Measurements from ENCODE around the gene TGFBR3.

DNA sequence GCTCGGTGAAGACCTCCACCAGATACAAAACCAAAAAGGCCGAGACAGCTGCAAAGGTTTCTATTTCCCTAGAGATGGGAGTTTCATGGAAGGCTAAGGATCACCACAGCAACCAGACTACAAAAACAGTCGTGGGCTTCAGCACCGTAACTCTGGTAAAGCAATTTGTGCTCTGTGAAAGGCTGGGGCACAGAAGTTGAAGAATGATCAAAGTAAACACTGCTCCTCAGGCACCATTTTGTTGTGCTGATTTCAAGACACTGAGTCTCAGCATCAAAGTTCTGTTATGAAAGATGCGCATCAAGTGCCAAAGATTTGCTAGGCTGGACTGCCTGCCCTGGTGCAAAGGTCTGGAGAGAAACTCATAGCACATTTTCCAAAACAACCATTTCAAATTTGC is 116.2 kb downstream of the TGFBR3 start:
- TF ChIP-seq POLR2AphosphoS5 (IDR thresholded peaks at IDR 0.05; ENCODE audit: low read depth, low read length) (no peak), TAF1 (IDR thresholded peaks at IDR 0.05; ENCODE audit: borderline replicate concordance, insufficient read depth, low read length) (no peak), SIN3A (IDR thresholded peaks at IDR 0.05; ENCODE audit: borderline replicate concordance, insufficient read depth, low read length) (no peak)
- TF ChIP-seq, protein P1, sequence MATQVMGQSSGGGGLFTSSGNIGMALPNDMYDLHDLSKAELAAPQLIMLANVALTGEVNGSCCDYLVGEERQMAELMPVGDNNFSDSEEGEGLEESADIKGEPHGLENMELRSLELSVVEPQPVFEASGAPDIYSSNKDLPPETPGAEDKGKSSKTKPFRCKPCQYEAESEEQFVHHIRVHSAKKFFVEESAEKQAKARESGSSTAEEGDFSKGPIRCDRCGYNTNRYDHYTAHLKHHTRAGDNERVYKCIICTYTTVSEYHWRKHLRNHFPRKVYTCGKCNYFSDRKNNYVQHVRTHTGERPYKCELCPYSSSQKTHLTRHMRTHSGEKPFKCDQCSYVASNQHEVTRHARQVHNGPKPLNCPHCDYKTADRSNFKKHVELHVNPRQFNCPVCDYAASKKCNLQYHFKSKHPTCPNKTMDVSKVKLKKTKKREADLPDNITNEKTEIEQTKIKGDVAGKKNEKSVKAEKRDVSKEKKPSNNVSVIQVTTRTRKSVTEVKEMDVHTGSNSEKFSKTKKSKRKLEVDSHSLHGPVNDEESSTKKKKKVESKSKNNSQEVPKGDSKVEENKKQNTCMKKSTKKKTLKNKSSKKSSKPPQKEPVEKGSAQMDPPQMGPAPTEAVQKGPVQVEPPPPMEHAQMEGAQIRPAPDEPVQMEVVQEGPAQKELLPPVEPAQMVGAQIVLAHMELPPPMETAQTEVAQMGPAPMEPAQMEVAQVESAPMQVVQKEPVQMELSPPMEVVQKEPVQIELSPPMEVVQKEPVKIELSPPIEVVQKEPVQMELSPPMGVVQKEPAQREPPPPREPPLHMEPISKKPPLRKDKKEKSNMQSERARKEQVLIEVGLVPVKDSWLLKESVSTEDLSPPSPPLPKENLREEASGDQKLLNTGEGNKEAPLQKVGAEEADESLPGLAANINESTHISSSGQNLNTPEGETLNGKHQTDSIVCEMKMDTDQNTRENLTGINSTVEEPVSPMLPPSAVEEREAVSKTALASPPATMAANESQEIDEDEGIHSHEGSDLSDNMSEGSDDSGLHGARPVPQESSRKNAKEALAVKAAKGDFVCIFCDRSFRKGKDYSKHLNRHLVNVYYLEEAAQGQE (IDR thresholded peaks at IDR 0.05; ENCODE audit: insufficient read depth in 1 of 2, low read depth in 2 of 2, low read length in 2 of 2) = no peak
